Coronary artery (tissue), 2 donors: ENCODE data around the gene SRC.
A peak's percentile ranks its signal among the peaks of the same experiment; 100 is the strongest.

Source experiments
- DNase-seq: peaks from one replicate; pipeline ENCODE4 v3.0.0-alpha.2; 2017; ENCODE audit warnings: low spot score
- H3K27ac ChIP-seq, 2 donors: fragments of 200-600 bp; sonication (generic); one replicate each; pipeline ENCODE4 v1.5.1; 2016 to 2019
- H3K4me3 ChIP-seq: fragments of 200-600 bp; sonication (generic); 2 replicates; pipeline ENCODE4 v1.5.1; 2016; ENCODE audit warnings: mild to moderate bottlenecking, moderate library complexity
- TF ChIP-seq, protein P1 (sequence below): fragments of 200-600 bp; sonication (generic); IDR thresholded peaks from one replicate; pipeline ENCODE4 v1.5.1; 2019; ENCODE audit warnings: antibody characterized with exemption

Gene SRC

DNA sequence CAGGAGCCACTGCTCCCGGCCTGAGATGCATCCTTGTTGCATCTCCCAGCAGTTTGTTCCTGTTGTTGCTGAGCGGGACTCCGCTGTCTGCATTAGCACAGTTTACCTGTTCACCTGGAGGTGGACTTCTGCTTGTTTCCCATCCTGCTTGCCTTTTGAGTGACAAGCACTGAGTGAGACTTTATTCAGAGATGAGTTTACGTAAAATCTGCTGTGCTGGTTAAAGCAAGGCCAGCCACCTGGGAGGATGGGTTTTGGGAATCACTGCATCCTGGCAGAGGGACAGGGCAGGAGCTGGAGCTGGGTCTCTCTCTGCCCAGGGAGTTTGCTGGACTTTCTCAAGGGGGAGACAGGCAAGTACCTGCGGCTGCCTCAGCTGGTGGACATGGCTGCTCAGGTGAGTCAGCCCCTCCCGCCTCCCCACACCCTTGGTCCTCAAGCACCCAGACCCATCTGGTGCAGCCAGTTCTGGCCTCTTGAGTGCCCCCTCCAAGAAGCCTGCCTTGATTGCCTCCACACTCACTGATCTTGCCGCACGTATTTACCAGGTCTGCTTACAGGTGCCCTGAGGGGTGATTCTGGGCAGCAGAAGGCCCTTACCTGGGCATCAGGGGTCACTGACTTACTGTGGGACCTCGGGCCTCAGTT lies 55.5 kb downstream of the SRC start:
- TF ChIP-seq, protein P1, sequence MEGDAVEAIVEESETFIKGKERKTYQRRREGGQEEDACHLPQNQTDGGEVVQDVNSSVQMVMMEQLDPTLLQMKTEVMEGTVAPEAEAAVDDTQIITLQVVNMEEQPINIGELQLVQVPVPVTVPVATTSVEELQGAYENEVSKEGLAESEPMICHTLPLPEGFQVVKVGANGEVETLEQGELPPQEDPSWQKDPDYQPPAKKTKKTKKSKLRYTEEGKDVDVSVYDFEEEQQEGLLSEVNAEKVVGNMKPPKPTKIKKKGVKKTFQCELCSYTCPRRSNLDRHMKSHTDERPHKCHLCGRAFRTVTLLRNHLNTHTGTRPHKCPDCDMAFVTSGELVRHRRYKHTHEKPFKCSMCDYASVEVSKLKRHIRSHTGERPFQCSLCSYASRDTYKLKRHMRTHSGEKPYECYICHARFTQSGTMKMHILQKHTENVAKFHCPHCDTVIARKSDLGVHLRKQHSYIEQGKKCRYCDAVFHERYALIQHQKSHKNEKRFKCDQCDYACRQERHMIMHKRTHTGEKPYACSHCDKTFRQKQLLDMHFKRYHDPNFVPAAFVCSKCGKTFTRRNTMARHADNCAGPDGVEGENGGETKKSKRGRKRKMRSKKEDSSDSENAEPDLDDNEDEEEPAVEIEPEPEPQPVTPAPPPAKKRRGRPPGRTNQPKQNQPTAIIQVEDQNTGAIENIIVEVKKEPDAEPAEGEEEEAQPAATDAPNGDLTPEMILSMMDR, result no peak
- Histone ChIP-seq H3K4me3 (no peak overlapping the region), H3K27ac (no peak overlapping the region)
- DNase-seq, result no peak

DNA sequence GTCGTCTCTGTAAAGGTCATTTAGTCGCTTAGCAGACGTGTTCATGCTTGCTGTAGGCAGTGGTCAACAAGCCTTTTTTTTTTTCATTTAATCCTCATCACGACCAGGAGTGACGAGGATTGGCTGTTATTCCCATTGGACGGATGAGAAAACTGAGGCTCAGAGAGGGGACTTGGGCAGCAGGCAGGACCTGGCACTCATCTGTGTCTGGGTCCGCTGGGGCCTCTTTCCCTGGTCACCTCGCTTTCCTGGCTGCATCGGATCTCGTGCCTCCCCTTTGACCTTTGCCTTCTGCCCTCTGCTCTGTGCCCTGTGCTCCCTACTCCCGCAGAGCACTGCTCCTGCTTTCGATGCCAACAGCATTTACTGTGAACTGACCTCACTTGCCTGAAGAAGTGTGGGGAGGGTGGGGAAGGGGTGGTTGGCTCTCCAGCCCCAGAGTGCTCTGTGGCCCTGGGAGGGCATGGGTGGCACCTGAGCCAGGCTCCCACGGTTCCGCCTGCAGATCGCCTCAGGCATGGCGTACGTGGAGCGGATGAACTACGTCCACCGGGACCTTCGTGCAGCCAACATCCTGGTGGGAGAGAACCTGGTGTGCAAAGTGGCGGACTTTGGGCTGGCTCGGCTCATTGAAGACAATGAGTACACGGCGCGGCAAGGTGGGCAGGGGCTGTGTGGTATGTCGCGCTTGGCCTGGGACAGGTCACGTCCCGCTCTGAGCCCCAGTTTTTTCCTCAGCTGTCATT lies 56.2 kb downstream of the SRC start:
- no peak for DNase-seq
- Histone ChIP-seq H3K27ac (no peak overlapping the region), H3K4me3 (no peak overlapping the region)
- TF ChIP-seq, protein P1, result no peak

DNA sequence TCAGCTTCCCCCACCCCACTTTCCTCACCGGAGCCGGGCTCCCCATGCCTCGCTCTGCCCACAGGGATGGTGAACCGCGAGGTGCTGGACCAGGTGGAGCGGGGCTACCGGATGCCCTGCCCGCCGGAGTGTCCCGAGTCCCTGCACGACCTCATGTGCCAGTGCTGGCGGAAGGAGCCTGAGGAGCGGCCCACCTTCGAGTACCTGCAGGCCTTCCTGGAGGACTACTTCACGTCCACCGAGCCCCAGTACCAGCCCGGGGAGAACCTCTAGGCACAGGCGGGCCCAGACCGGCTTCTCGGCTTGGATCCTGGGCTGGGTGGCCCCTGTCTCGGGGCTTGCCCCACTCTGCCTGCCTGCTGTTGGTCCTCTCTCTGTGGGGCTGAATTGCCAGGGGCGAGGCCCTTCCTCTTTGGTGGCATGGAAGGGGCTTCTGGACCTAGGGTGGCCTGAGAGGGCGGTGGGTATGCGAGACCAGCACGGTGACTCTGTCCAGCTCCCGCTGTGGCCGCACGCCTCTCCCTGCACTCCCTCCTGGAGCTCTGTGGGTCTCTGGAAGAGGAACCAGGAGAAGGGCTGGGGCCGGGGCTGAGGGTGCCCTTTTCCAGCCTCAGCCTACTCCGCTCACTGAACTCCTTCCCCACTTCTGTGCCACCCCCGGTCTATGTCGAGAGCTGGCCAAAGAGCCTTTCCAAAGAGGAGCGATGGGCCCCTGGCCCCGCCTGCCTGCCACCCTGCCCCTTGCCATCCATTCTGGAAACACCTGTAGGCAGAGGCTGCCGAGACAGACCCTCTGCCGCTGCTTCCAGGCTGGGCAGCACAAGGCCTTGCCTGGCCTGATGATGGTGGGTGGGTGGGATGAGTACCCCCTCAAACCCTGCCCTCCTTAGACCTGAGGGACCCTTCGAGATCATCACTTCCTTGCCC lies 57.4 kb downstream of the SRC start:
- no peak for DNase-seq
- TF ChIP-seq, protein P1, result no peak

DNA sequence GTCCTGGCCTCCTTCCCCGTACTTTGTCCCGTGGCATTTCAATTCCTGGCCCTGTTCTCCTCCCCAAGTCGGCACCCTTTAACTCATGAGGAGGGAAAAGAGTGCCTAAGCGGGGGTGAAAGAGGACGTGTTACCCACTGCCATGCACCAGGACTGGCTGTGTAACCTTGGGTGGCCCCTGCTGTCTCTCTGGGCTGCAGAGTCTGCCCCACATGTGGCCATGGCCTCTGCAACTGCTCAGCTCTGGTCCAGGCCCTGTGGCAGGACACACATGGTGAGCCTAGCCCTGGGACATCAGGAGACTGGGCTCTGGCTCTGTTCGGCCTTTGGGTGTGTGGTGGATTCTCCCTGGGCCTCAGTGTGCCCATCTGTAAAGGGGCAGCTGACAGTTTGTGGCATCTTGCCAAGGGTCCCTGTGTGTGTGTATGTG lies 58.5 kb downstream of the SRC start:
- no peak overlapping the region for H3K4me3 ChIP-seq
- TF ChIP-seq, protein P1, result no peak
- no peak for DNase-seq
- H3K27ac ChIP-seq, result no peak overlapping the region

More for the DNA sequence above, 57.4 kb downstream of the SRC start:
- Histone ChIP-seq H3K27ac (no peak overlapping the region), H3K4me3 (no peak overlapping the region)

DNA sequence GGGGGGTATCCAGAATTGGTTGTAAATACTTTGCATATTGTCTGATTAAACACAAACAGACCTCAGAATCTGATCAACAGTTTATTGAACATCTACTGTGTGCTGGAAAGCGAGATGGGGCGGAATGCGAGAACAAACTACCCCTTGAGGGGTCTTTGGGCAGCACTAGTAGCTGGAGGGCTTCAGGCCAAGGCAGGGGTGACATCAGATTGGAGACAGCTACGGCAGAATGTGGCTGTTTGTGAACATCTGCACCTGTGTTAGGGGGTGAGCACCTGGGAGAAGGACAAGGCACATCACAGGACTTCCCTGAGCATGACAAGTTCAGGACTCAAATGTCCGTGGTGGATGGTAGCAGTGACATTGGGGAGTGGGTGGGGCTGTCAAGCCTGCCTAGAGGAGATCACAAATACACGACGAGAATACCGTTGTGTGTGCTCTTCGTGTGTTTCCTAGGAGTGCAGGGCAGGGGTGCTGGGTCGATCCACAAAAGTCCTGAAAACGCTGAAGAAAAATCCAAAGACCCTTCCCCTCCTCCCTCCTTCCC lies 59.5 kb downstream of the SRC start:
- no peak overlapping the region for H3K27ac ChIP-seq
- DNase-seq, result no peak
- TF ChIP-seq, protein P1, result no peak

DNA sequence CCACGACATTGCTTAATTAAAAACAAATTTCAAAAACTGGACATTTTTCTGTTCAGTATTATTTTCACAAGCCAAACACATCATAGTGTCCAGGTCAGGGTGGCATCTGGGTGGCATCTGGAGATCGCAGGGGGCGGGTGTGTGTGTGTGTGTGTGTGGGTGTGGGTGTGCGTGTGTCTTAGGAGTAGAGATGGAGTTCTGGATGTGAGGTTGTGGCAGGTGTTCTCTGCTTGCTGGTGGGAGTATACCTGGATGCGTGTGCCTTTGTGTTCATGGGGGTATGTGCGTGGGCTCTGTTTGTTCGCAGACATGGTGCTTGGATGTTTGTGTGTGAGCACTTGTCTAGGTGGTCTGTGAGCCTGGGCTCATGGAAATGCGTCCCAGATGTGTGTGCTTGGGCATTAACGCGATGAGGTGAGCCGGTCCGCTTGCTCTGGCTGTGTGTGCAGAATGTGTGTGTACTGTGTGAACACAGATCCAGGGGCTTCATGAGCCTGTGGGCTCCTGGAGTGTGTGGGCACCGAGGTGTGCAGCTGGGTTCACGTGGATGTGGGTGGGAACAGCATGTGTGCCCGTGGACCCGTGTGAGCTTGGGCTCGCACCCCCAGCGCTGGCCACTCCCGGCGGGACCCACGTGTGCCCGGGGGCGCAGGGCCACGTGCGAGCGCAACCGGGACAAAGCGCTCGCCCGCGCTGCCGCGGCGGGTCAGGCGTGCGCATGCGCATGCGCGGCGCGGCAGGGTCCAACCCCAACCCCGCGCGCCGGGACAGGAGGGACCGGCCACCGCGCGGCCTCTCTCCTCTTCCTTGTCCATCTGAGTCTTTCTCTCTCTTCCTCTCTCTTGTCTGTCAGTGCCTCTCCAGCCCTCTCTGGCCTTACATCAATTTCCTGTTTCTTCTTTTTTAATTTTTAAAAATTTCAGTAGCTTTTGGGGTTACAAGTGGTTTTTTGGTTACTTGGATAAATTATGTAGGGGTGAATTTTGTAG lies 60.4 kb downstream of the SRC start:
- Histone ChIP-seq H3K27ac (no peak overlapping the region), H3K4me3 (peak overlapping the region; percentile 64)
- TF ChIP-seq, protein P1, result no peak
- no peak for DNase-seq

More for the DNA sequence above, 59.5 kb downstream of the SRC start:
- H3K4me3 ChIP-seq, result no peak overlapping the region
